ENCODE results near the gene PFKFB4.

DNA sequence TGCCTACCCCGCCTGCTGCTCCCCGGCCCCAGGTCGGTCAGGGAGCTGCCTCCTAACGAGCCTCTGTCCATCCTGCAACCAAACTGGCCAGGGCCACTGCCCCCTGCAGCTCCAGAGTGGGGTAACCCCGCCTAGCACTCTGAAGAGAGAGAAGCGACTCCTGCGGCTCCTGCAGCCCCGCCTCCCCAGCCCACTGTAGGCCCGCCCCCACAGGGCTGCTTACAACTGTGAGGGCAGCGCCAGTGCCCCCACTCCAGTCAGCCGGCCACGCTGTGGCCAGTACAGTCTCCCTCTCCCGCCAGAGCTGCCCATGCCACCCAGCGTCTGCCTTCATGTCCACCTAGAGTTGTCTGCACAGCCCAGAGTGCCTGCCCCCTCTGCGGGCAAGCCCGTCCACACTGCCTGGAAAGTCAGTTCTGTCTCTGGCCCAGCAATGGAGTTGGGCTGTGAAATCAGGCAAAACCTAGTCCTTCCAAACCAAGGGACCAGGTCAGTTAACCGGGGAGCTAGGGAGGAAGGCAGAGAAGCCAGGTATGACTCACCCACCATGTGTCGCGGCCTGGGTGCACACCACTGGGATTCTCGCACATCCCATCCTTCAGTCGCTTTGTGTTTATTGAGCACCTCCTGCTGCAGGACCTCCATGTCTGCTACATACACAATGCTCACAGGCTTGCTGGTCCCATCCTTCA lies 4.6 kb upstream of the PFKFB4 start:
- TF ChIP-seq, protein P1, sequence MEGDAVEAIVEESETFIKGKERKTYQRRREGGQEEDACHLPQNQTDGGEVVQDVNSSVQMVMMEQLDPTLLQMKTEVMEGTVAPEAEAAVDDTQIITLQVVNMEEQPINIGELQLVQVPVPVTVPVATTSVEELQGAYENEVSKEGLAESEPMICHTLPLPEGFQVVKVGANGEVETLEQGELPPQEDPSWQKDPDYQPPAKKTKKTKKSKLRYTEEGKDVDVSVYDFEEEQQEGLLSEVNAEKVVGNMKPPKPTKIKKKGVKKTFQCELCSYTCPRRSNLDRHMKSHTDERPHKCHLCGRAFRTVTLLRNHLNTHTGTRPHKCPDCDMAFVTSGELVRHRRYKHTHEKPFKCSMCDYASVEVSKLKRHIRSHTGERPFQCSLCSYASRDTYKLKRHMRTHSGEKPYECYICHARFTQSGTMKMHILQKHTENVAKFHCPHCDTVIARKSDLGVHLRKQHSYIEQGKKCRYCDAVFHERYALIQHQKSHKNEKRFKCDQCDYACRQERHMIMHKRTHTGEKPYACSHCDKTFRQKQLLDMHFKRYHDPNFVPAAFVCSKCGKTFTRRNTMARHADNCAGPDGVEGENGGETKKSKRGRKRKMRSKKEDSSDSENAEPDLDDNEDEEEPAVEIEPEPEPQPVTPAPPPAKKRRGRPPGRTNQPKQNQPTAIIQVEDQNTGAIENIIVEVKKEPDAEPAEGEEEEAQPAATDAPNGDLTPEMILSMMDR (IDR thresholded peaks at IDR 0.05; ENCODE audit: borderline replicate concordance, extremely low read depth, low read length, poor library complexity, severe bottlenecking) = no peak
- TF ChIP-seq EZH2 (IDR thresholded peaks at IDR 0.05; ENCODE audit: borderline replicate concordance, low read depth, low read length, severe bottlenecking) = no peak
